Mammary epithelial cell (primary cell): ENCODE measurements around the gene PFKL.

Experiments
- CTCF ChIP-seq, 2 donors: IDR thresholded peaks in 1 of 2; conservative IDR thresholded peaks in 1 of 2; 2 replicates each; pipeline ENCODE4 v1.5.1; 2011 to 2012; ENCODE audit warnings: inconsistent platforms in 2 of 2, low read length in 2 of 2, mild to moderate bottlenecking in 2 of 2, control low read depth in 1 of 2, low read depth in 1 of 2; ENCODE audit not compliant: insufficient read depth in 1 of 2; ENCODE audit errors: extremely low read depth in 1 of 2
- EZH2 ChIP-seq: IDR thresholded peaks from 2 replicates; pipeline ENCODE4 v1.6.1; 2012; ENCODE audit warnings: low read length, inconsistent platforms, borderline replicate concordance

DNA sequence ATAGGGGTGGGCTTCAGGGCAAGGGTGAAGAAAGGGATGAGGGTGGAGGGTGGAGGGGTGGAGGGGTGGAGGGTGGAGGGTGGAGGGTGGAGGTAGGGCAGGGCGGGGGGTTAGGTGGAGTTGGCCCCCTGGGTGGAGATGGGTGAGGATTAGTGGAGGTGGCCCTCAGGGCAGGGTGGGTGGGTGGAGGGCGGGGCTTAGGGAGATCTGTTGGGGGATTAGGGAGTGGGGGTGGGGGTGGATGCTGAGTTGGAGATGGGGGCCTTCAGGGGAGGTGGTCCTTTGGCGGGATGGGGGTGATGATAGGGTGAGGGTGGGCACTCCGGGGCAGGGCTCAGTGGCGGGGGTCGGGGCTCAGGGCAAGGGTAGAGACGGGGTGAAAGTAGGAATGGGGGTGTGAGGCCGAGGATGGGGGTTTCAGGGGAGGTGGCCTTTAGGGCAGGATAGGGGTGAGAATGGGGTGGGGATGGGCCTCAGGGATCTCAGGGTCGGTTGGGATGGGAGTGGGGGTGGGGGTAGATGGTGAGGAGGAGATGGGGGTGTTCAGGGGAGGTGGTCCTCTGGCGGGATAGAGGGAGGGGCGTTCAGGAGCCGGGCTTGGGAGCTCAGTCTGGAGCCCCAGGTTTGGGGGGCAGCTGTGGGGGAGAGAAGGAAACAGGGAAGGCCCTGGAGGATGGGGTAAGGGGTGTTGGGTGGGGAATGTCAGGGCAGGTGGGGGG lies 37.4 kb upstream of the PFKL start:
- TF ChIP-seq CTCF (conservative IDR thresholded peaks at IDR 0.05 in 1 of 2, IDR thresholded peaks at IDR 0.05 in 1 of 2; ENCODE audit: extremely low read depth in 1 of 2, insufficient read depth in 1 of 2, low read depth in 1 of 2, low read length in 2 of 2) (no peak), EZH2 (no peak)
